ENCODE results near the gene CCIN.

The CCIN gene

DNA sequence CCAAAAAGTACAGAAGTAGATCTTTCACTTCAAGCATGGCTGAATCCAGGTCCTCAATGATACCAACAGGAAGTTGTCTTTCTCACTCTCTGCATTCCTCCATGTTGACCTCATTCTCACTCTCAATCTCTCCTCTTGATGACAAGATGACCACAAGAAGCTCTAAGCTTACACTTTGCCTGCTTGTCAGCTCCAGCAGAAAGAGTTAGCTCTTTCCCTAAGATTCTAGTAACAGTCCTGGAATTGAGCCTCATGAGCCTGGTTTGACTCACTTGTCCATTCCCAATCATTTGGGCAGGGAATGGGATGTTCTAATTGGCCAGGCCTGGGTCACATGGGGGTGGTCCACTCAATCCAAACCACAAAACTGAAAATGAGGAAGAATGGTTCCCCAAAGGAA is 18.2 kb downstream of the CCIN start:
- TF ChIP-seq, protein P1, sequence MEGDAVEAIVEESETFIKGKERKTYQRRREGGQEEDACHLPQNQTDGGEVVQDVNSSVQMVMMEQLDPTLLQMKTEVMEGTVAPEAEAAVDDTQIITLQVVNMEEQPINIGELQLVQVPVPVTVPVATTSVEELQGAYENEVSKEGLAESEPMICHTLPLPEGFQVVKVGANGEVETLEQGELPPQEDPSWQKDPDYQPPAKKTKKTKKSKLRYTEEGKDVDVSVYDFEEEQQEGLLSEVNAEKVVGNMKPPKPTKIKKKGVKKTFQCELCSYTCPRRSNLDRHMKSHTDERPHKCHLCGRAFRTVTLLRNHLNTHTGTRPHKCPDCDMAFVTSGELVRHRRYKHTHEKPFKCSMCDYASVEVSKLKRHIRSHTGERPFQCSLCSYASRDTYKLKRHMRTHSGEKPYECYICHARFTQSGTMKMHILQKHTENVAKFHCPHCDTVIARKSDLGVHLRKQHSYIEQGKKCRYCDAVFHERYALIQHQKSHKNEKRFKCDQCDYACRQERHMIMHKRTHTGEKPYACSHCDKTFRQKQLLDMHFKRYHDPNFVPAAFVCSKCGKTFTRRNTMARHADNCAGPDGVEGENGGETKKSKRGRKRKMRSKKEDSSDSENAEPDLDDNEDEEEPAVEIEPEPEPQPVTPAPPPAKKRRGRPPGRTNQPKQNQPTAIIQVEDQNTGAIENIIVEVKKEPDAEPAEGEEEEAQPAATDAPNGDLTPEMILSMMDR (IDR thresholded peaks at IDR 0.05; ENCODE audit: insufficient read depth, low read length) = no peak
- TF ChIP-seq SPI1 (IDR thresholded peaks at IDR 0.05; ENCODE audit: borderline replicate concordance, low read depth) (no peak), GABPA (IDR thresholded peaks at IDR 0.05; ENCODE audit: low read depth) (no peak), POLR2AphosphoS5 (IDR thresholded peaks at IDR 0.05; ENCODE audit: low read depth) (no peak)
- TF ChIP-seq, protein P2, sequence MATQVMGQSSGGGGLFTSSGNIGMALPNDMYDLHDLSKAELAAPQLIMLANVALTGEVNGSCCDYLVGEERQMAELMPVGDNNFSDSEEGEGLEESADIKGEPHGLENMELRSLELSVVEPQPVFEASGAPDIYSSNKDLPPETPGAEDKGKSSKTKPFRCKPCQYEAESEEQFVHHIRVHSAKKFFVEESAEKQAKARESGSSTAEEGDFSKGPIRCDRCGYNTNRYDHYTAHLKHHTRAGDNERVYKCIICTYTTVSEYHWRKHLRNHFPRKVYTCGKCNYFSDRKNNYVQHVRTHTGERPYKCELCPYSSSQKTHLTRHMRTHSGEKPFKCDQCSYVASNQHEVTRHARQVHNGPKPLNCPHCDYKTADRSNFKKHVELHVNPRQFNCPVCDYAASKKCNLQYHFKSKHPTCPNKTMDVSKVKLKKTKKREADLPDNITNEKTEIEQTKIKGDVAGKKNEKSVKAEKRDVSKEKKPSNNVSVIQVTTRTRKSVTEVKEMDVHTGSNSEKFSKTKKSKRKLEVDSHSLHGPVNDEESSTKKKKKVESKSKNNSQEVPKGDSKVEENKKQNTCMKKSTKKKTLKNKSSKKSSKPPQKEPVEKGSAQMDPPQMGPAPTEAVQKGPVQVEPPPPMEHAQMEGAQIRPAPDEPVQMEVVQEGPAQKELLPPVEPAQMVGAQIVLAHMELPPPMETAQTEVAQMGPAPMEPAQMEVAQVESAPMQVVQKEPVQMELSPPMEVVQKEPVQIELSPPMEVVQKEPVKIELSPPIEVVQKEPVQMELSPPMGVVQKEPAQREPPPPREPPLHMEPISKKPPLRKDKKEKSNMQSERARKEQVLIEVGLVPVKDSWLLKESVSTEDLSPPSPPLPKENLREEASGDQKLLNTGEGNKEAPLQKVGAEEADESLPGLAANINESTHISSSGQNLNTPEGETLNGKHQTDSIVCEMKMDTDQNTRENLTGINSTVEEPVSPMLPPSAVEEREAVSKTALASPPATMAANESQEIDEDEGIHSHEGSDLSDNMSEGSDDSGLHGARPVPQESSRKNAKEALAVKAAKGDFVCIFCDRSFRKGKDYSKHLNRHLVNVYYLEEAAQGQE (IDR thresholded peaks at IDR 0.05; ENCODE audit: insufficient replicate concordance, low read depth) = no peak
- H3K27ac ChIP-seq (replicated peaks) = no peak overlapping the region
- no peak for DNase-seq (ENCODE audit: low read depth in 1 of 2, low spot score in 1 of 2)
- H3K27me3 ChIP-seq (ENCODE audit: insufficient read depth, poor library complexity, severe bottlenecking) = no peaks in the 10 kb centered on the region
- H3K4me3 ChIP-seq (replicated peaks; ENCODE audit: insufficient read depth, low read length) = no peak overlapping the region

DNA sequence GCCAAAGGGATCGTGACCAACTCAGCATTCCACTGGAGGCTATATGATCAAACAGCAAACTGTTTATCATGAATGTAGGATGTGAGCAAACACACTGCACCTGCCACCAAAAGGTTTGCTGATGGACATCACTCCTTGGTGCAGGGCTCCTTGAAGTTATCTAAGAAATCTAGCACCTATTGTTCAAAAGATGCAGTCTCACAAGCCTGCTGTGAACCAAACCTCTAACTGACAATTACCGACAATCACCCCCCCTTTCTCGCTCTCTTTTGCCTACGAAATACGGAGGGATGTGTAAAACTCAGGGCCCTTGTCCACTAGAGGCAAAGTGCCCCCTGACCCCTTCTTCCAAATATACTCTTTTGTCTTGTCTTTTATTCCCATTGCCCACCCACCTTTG is 19.0 kb downstream of the CCIN start:
- no peak overlapping the region for H3K27ac ChIP-seq (replicated peaks)
- H3K27me3 ChIP-seq (ENCODE audit: insufficient read depth, poor library complexity, severe bottlenecking) = no peaks in the 10 kb centered on the region
- H3K4me3 ChIP-seq (replicated peaks; ENCODE audit: insufficient read depth, low read length) = no peak overlapping the region
- TF ChIP-seq, protein P2 (IDR thresholded peaks at IDR 0.05; ENCODE audit: insufficient replicate concordance, low read depth) = no peak
- TF ChIP-seq, protein P1 (IDR thresholded peaks at IDR 0.05; ENCODE audit: insufficient read depth, low read length) = no peak
- TF ChIP-seq SPI1 (IDR thresholded peaks at IDR 0.05; ENCODE audit: borderline replicate concordance, low read depth) = no peak
- TF ChIP-seq POLR2AphosphoS5 (IDR thresholded peaks at IDR 0.05; ENCODE audit: low read depth) = no peak
- no peak for DNase-seq (ENCODE audit: low read depth in 1 of 2, low spot score in 1 of 2)

DNA sequence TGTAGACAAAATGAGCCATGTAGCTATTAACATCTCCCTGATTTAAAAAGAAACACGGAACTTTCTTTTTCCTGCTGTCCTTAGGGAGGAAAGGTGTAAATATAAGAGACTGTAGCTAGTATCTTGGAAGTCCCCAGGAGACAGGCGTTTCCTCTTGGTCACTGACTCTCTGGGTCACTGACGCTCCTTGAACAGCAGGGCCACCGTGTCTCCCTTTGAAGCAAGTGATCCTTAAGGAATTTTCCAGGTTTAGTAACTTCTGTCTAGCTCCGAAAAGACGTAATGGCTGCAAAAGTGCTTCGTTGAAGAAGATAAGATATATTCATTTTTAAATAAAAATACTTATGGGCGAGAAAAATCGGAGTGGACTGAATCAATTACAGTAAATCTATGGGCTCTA is 20.8 kb downstream of the CCIN start:
- no peaks in the 10 kb centered on the region for H3K27me3 ChIP-seq (ENCODE audit: insufficient read depth, poor library complexity, severe bottlenecking)
- DNase-seq (ENCODE audit: low read depth in 1 of 2, low spot score in 1 of 2) = no peak
- TF ChIP-seq, protein P2 (IDR thresholded peaks at IDR 0.05; ENCODE audit: insufficient replicate concordance, low read depth) = no peak
- TF ChIP-seq SPI1 (IDR thresholded peaks at IDR 0.05; ENCODE audit: borderline replicate concordance, low read depth) (no peak), GABPA (IDR thresholded peaks at IDR 0.05; ENCODE audit: low read depth) (no peak), POLR2AphosphoS5 (IDR thresholded peaks at IDR 0.05; ENCODE audit: low read depth) (no peak)
- TF ChIP-seq, protein P1 (IDR thresholded peaks at IDR 0.05; ENCODE audit: insufficient read depth, low read length) = no peak
- H3K27ac ChIP-seq (replicated peaks) = peak overlapping the region; percentile 88
- H3K4me3 ChIP-seq (replicated peaks; ENCODE audit: insufficient read depth, low read length) = peak overlapping the region; percentile 69

All from HL-60 (cell line).